ENCODE results near the gene CCDC12. TPM values are rescaled to one million over a fixed set of nuclear protein-coding genes. Genes with fewer than 3 reads are reported as not detected.

The CCDC12 gene
- total and polyA plus RNA-seq, 9 of the 15 experiments (the other 6 are each of a cell fraction or from before 2014, with no cell fraction given) = 8.9 to 201 (median 86.9) TPM

- TF ChIP-seq NKRF (IDR thresholded peaks at IDR 0.05; ENCODE audit: borderline replicate concordance) = no peak
- TF ChIP-seq RBFOX2 (IDR thresholded peaks at IDR 0.05; ENCODE audit: low read depth, low read length) = peak; percentile 47; the same call in 1 of the 2 replicates
- TF ChIP-seq BRD9 (IDR thresholded peaks at IDR 0.05; ENCODE audit: low read depth, partially characterized antibody) = no peak
- TF ChIP-seq POLR2G (IDR thresholded peaks at IDR 0.05; ENCODE audit: low read depth, low read length) = peak; percentile 57
- no peak for TF ChIP-seq TBL1XR1 (IDR thresholded peaks at IDR 0.05; ENCODE audit: low read length in 2 of 2)
- no peak for TF ChIP-seq ZNF830 (CRISPR knock-in tag; IDR thresholded peaks at IDR 0.05)
- no peak for TF ChIP-seq ZNF511 (CRISPR knock-in tag; IDR thresholded peaks at IDR 0.05)
- peak; percentile 46; the same call in 1 of the 2 replicates for TF ChIP-seq CEBPB (tag; IDR thresholded peaks at IDR 0.05)
- TF ChIP-seq PHF20 (IDR thresholded peaks at IDR 0.05; ENCODE audit: partially characterized antibody) = no peak
- TF ChIP-seq FOXP4 (CRISPR knock-in tag; IDR thresholded peaks at IDR 0.05; ENCODE audit: borderline replicate concordance) = no peak
- no peak for TF ChIP-seq ZNF316 (IDR thresholded peaks at IDR 0.05)
These were observed 24.6 kb upstream of the CCDC12 start (continued) for GRCh38 chr3:47000922-47001730.
